Measurements from ENCODE around the gene SNAPC5. TPM values are rescaled to one million over a fixed set of nuclear protein-coding genes. Genes with fewer than 3 reads are reported as not detected.
A peak's percentile ranks its signal among the peaks of the same experiment; 100 is the strongest.

SNAPC5 gene
- total and polyA plus RNA-seq, 2 of the 13 experiments (the other 11 are each of a cell fraction or from before 2014, with no cell fraction given), result 14.8 to 36.2 TPM

DNA sequence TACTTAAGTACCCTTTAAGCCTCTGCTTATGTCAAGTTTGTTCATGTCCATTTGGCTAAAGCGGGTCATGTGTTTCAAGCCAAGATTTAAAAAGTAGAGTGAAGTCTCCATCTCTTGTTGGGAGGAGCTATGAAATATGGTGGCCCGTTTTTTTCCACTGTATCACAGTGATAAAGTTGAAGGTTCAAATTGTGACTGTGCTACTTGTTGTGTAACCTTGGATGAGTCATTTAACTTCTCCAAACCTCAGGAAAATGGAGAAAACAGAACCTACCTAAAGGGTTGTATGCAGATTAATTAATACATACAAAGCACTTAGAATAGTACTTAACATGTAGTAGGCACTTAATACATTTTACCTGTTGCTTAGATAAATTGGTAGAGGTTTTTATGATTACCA is 43.4 kb downstream of the SNAPC5 start (continued):
- TF ChIP-seq, protein P1, sequence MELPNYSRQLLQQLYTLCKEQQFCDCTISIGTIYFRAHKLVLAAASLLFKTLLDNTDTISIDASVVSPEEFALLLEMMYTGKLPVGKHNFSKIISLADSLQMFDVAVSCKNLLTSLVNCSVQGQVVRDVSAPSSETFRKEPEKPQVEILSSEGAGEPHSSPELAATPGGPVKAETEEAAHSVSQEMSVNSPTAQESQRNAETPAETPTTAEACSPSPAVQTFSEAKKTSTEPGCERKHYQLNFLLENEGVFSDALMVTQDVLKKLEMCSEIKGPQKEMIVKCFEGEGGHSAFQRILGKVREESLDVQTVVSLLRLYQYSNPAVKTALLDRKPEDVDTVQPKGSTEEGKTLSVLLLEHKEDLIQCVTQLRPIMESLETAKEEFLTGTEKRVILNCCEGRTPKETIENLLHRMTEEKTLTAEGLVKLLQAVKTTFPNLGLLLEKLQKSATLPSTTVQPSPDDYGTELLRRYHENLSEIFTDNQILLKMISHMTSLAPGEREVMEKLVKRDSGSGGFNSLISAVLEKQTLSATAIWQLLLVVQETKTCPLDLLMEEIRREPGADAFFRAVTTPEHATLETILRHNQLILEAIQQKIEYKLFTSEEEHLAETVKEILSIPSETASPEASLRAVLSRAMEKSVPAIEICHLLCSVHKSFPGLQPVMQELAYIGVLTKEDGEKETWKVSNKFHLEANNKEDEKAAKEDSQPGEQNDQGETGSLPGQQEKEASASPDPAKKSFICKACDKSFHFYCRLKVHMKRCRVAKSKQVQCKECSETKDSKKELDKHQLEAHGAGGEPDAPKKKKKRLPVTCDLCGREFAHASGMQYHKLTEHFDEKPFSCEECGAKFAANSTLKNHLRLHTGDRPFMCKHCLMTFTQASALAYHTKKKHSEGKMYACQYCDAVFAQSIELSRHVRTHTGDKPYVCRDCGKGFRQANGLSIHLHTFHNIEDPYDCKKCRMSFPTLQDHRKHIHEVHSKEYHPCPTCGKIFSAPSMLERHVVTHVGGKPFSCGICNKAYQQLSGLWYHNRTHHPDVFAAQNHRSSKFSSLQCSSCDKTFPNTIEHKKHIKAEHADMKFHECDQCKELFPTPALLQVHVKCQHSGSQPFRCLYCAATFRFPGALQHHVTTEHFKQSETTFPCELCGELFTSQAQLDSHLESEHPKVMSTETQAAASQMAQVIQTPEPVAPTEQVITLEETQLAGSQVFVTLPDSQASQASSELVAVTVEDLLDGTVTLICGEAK (IDR thresholded peaks at IDR 0.05), result peak; percentile 32; the same call in 1 of the 2 replicates
- TF ChIP-seq, protein P1 (CRISPR knock-in tag; IDR thresholded peaks at IDR 0.05), result no peak; the same call in 1 of the 2 replicates
- TF ChIP-seq SAP130 (CRISPR knock-in tag; IDR thresholded peaks at IDR 0.05; ENCODE audit: low read depth) (0 out of 2 replicates have a peak, but pooled peaks have one; percentile 14), ZFP90 (CRISPR knock-in tag; IDR thresholded peaks at IDR 0.05; ENCODE audit: borderline replicate concordance) (no peak), SP4 (CRISPR knock-in tag; IDR thresholded peaks at IDR 0.05) (no peak), ZFP36 (IDR thresholded peaks at IDR 0.05; ENCODE audit: borderline replicate concordance, low read depth, low read length, partially characterized antibody) (no peak)
- TF ChIP-seq, protein P2, sequence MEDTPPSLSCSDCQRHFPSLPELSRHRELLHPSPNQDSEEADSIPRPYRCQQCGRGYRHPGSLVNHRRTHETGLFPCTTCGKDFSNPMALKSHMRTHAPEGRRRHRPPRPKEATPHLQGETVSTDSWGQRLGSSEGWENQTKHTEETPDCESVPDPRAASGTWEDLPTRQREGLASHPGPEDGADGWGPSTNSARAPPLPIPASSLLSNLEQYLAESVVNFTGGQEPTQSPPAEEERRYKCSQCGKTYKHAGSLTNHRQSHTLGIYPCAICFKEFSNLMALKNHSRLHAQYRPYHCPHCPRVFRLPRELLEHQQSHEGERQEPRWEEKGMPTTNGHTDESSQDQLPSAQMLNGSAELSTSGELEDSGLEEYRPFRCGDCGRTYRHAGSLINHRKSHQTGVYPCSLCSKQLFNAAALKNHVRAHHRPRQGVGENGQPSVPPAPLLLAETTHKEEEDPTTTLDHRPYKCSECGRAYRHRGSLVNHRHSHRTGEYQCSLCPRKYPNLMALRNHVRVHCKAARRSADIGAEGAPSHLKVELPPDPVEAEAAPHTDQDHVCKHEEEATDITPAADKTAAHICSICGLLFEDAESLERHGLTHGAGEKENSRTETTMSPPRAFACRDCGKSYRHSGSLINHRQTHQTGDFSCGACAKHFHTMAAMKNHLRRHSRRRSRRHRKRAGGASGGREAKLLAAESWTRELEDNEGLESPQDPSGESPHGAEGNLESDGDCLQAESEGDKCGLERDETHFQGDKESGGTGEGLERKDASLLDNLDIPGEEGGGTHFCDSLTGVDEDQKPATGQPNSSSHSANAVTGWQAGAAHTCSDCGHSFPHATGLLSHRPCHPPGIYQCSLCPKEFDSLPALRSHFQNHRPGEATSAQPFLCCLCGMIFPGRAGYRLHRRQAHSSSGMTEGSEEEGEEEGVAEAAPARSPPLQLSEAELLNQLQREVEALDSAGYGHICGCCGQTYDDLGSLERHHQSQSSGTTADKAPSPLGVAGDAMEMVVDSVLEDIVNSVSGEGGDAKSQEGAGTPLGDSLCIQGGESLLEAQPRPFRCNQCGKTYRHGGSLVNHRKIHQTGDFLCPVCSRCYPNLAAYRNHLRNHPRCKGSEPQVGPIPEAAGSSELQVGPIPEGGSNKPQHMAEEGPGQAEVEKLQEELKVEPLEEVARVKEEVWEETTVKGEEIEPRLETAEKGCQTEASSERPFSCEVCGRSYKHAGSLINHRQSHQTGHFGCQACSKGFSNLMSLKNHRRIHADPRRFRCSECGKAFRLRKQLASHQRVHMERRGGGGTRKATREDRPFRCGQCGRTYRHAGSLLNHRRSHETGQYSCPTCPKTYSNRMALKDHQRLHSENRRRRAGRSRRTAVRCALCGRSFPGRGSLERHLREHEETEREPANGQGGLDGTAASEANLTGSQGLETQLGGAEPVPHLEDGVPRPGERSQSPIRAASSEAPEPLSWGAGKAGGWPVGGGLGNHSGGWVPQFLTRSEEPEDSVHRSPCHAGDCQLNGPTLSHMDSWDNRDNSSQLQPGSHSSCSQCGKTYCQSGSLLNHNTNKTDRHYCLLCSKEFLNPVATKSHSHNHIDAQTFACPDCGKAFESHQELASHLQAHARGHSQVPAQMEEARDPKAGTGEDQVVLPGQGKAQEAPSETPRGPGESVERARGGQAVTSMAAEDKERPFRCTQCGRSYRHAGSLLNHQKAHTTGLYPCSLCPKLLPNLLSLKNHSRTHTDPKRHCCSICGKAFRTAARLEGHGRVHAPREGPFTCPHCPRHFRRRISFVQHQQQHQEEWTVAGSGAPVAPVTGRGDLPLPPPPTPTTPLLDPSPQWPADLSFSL (CRISPR knock-in tag; IDR thresholded peaks at IDR 0.05), result no peak

Measured in HepG2 (cell line).